Thyroid gland (tissue), 4 donors: Measurements from ENCODE around the gene CERCAM.

Experiments
- POLR2A ChIP-seq, 2 donors: fragments of 450-650 bp; IDR thresholded peaks; one replicate each; pipeline ENCODE4 v1.6.1; 2017; ENCODE audit warnings: antibody characterized with exemption in 2 of 2, mild to moderate bottlenecking in 2 of 2, moderate library complexity in 1 of 2
- TF ChIP-seq, protein P1 (sequence below), 6 experiments: fragments of 200-600 bp in 3 of 6; fragments of 450-650 bp in 3 of 6; sonication (generic) in 3 of 6; IDR thresholded peaks; one replicate each; pipeline ENCODE4 v1.5.1; 2016 to 2019; ENCODE audit warnings: antibody characterized with exemption in 6 of 6, mild to moderate bottlenecking in 2 of 6, inconsistent platforms in 1 of 6, moderate library complexity in 1 of 6

DNA sequence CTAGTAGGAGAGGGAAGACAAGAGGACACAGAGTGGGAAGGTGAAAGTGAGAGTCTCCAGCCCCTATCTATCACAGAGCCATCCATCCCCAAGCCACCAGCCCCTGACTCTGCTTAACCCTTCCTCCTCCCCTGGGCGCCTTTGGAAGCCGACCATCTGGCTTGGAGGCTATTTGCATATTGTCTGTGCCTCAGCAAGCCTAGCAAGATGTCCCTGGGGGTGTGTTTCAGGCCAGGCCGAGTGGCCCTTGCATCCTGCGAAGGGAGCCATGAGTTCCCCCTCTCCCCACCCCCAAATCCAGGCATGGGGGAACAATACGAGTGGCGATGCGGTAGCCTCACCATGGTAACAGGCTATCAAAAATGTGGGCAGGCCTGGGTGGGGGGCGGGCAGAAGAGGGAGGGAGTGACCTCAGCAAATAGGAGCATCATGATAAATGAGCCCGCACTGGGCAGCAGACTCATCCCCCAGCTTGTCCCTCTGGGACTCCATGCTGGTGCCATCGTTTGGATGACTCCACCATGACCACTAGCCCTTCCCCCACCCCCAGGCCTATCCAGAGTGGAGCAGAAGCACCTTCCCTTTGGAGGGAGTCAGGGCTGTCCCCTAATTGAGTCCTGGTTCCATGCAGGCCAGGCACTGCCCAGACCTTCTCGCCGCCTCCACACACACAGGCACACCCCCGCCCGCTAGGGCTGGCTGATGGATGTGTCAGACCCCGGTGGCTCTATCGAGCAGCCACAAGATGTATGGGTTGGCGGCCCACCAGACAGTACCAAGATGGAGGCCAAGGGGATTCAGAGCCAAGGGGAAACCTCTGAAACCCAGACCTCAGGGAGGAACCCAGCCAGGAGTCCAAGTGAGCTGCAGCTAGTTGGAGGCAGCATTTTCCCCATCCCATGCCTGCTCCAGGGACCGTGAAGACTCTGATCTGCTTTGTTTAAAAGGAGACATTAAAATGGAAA lies 34.9 kb upstream of the CERCAM start:
- TF ChIP-seq, protein P1, sequence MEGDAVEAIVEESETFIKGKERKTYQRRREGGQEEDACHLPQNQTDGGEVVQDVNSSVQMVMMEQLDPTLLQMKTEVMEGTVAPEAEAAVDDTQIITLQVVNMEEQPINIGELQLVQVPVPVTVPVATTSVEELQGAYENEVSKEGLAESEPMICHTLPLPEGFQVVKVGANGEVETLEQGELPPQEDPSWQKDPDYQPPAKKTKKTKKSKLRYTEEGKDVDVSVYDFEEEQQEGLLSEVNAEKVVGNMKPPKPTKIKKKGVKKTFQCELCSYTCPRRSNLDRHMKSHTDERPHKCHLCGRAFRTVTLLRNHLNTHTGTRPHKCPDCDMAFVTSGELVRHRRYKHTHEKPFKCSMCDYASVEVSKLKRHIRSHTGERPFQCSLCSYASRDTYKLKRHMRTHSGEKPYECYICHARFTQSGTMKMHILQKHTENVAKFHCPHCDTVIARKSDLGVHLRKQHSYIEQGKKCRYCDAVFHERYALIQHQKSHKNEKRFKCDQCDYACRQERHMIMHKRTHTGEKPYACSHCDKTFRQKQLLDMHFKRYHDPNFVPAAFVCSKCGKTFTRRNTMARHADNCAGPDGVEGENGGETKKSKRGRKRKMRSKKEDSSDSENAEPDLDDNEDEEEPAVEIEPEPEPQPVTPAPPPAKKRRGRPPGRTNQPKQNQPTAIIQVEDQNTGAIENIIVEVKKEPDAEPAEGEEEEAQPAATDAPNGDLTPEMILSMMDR (IDR thresholded peaks at IDR 0.05), result no peak
- no peak for TF ChIP-seq POLR2A (IDR thresholded peaks at IDR 0.05)
